Lower leg skin (tissue), 4 donors: ENCODE data around the gene TTC39C. TPM values are rescaled to one million over a fixed set of nuclear protein-coding genes. Genes with fewer than 3 reads are reported as not detected.

Experiments used
- DNase-seq, 2 donors: peaks; one replicate each; pipeline ENCODE4 v3.0.0-alpha.2; 2019; ENCODE audit warnings: low spot score in 2 of 2
- H3K4me3 ChIP-seq: fragments of 200-600 bp; sonication (generic); 2 replicates; pipeline ENCODE4 v1.5.1; 2017; ENCODE audit warnings: mild to moderate bottlenecking, low read depth; ENCODE audit not compliant: poor library complexity, severe bottlenecking
- CTCF ChIP-seq, 3 donors: fragments of 450-650 bp; IDR thresholded peaks; one replicate each; pipeline ENCODE4 v1.5.1; 2016; ENCODE audit warnings: antibody characterized with exemption in 3 of 3, mild to moderate bottlenecking in 3 of 3, moderate library complexity in 2 of 3
- POLR2A ChIP-seq, 2 donors: fragments of 450-650 bp; IDR thresholded peaks; one replicate each; pipeline ENCODE4 v1.6.1; 2016 to 2017; ENCODE audit warnings: antibody characterized with exemption in 2 of 2, mild to moderate bottlenecking in 1 of 2, moderate library complexity in 1 of 2
- WGBS, 2 donors: methylation state at CpG; one replicate each; pipeline ENCODE4 v1.1.5; 2018; 5-methylcytosine and 5-hydroxymethylcytosine counted together
- intact Hi-C: fragments of 100-400 bp; cut with DNase I; formaldehyde crosslinking; loops from one replicate; pipeline ENCODE4 v1.15.0; 2023; ENCODE audit warnings: low total_unique reads
- total RNA-seq, 4 donors: library from RNA; depleted of rRNA; stranded (reverse); fragments of >200 nt; gene quantifications; one replicate each; pipeline ENCODE4 v1.1.0, GENCODE V29; 2016

The TTC39C gene
- total RNA-seq, 4 donors from 2014 or later = 66.6 to 96.7 (median 82.1) TPM

- TF ChIP-seq CTCF (IDR thresholded peaks at IDR 0.05) = no peak
- TF ChIP-seq POLR2A (IDR thresholded peaks at IDR 0.05) = no peak
- intact Hi-C loops = no loop called here
Measured at GRCh38 chr18:24104486-24104885, 89.9 kb downstream of the TTC39C start.

GRCh38 chr18:24108641-24109040 is 94.1 kb downstream of the TTC39C start:
- DNase-seq = no peak
- H3K4me3 ChIP-seq = no peak overlapping the region
- intact Hi-C loops = no loop called here
- no peak for TF ChIP-seq CTCF (IDR thresholded peaks at IDR 0.05)
- TF ChIP-seq POLR2A (IDR thresholded peaks at IDR 0.05) = no peak
- WGBS, 2 donors = 72 to 73% methylated on average over 1 of the region's 1 CpG

More at GRCh38 chr18:24104486-24104885, 89.9 kb downstream of the TTC39C start:
- H3K4me3 ChIP-seq = no peak overlapping the region
- DNase-seq = no peak
- WGBS, 2 donors = 73 to 80% methylated on average over 4 of the region's 4 CpGs

GRCh38 chr18:24111936-24112335 is 97.4 kb downstream of the TTC39C start:
- 91 to 93% methylated on average over 2 of the region's 2 CpGs for WGBS, 2 donors
- TF ChIP-seq POLR2A (IDR thresholded peaks at IDR 0.05) (no peak), CTCF (IDR thresholded peaks at IDR 0.05) (no peak)
- intact Hi-C loops = no loop called here
- no peak for DNase-seq
- H3K4me3 ChIP-seq = no peak overlapping the region

GRCh38 chr18:24112464-24112863 is 97.9 kb downstream of the TTC39C start:
- H3K4me3 ChIP-seq = no peak overlapping the region
- intact Hi-C loops = no loop called here
- no peak for TF ChIP-seq POLR2A (IDR thresholded peaks at IDR 0.05)
- 88 to 91% methylated on average over 4 of the region's 4 CpGs for WGBS, 2 donors
- no peak for DNase-seq

- DNase-seq = no peak
- WGBS, 2 donors = 68 to 72% methylated on average over 15 of the region's 15 CpGs
- TF ChIP-seq POLR2A (IDR thresholded peaks at IDR 0.05) (no peak), CTCF (IDR thresholded peaks at IDR 0.05) (peak in 1 of 3 donors; percentile 16)
- intact Hi-C loops = no loop called here
- no peak overlapping the region for H3K4me3 ChIP-seq
Measured at GRCh38 chr18:24112874-24113615, 98.5 kb downstream of the TTC39C start.

- no peak overlapping the region for H3K4me3 ChIP-seq
- DNase-seq = no peak
- TF ChIP-seq CTCF (IDR thresholded peaks at IDR 0.05) = no peak
- TF ChIP-seq POLR2A (IDR thresholded peaks at IDR 0.05) = no peak
- 89 to 90% methylated on average over 4 of the region's 4 CpGs for WGBS, 2 donors
- intact Hi-C loops = no loop called here
Measured at GRCh38 chr18:24114924-24115549, 100.5 kb downstream of the TTC39C start.
